GM21526 (cell line): ENCODE measurements around the gene TNKS1BP1.
"Not testable (repeated sequence)": the region's sequence is repeated elsewhere in the genome, so short reads cannot be mapped to it uniquely, and the experiment has no call there.

ENCODE experiments used
- ATAC-seq: cut with Tn5 transposase; IDR thresholded peaks from one replicate; pipeline ENCODE4 v1.9.1; 2021; ENCODE audit warnings: moderate library complexity; ENCODE audit not compliant: unreplicated experiment, low FRiP score

TNKS1BP1 gene

GRCh38 chr11:57296205-57296604 lies 28.5 kb downstream of the TNKS1BP1 start:
- not testable (repeated sequence) for ATAC-seq

GRCh38 chr11:57294225-57295131 lies 30.3 kb downstream of the TNKS1BP1 start:
- no peak for ATAC-seq

- no peak for ATAC-seq
Measured at GRCh38 chr11:57290288-57290687, 34.5 kb downstream of the TNKS1BP1 start.

GRCh38 chr11:57288771-57289579 lies 35.8 kb downstream of the TNKS1BP1 start:
- no peak for ATAC-seq

- ATAC-seq, result no peak
Measured at GRCh38 chr11:57287884-57288283, 36.9 kb downstream of the TNKS1BP1 start.

GRCh38 chr11:57283231-57283990 lies 41.3 kb downstream of the TNKS1BP1 start:
- no peak for ATAC-seq

GRCh38 chr11:57281546-57281945 lies 43.2 kb downstream of the TNKS1BP1 start:
- not testable (repeated sequence) for ATAC-seq

GRCh38 chr11:57279116-57279515 lies 45.6 kb downstream of the TNKS1BP1 start:
- ATAC-seq, result no peak

GRCh38 chr11:57278721-57279095 lies 46.0 kb downstream of the TNKS1BP1 start:
- no peak for ATAC-seq

- ATAC-seq, result no peak
Measured at GRCh38 chr11:57277845-57278720, 46.7 kb downstream of the TNKS1BP1 start.

- ATAC-seq, result no peak
Measured at GRCh38 chr11:57276971-57277675, 47.6 kb downstream of the TNKS1BP1 start.

GRCh38 chr11:57276169-57276970 lies 48.4 kb downstream of the TNKS1BP1 start:
- no peak for ATAC-seq

GRCh38 chr11:57275582-57275981 lies 49.2 kb downstream of the TNKS1BP1 start:
- ATAC-seq, result no peak

GRCh38 chr11:57274904-57275498 lies 49.8 kb downstream of the TNKS1BP1 start:
- ATAC-seq, result no peak

GRCh38 chr11:57273448-57274058 lies 51.2 kb downstream of the TNKS1BP1 start:
- no peak for ATAC-seq

- no peak for ATAC-seq
Measured at GRCh38 chr11:57269571-57270021, 55.2 kb downstream of the TNKS1BP1 start.

GRCh38 chr11:57266157-57266556 lies 58.6 kb downstream of the TNKS1BP1 start:
- no peak for ATAC-seq
